ENCODE results near the gene SORBS1. TPM values are rescaled to one million over a fixed set of nuclear protein-coding genes. Genes with fewer than 3 reads are reported as not detected.

Gene SORBS1
- total and polyA plus RNA-seq, 2 of the 13 experiments (the other 11 are each of a cell fraction or from before 2014, with no cell fraction given) = 16.8 to 39.8 TPM

DNA sequence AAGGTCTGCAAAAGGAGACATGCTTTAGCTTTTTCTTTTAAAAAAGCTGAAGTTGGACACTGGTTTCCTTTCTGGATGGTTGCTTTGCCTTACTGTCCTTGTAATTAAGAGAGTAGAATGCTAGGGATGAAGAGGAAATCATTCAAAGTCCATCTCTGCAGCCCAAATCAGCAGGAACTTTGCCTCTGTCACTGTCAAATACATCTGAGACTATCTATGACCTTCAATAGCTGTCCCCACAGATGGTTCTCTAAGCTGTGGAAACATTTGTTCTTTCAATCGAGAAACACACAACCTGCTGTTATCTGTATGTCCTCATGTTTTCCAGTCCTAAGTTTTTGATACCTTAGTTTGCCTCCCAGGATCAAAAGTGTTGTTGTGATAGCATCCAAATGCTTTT, 117.5 kb downstream of the SORBS1 start (continued):
- TF ChIP-seq, protein P1, sequence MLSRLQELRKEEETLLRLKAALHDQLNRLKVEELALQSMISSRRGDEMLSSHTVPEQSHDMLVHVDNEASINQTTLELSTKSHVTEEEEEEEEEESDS (CRISPR knock-in tag; IDR thresholded peaks at IDR 0.05; ENCODE audit: borderline replicate concordance) = no peak
- TF ChIP-seq ZNF737 (CRISPR knock-in tag; IDR thresholded peaks at IDR 0.05; ENCODE audit: borderline replicate concordance) (no peak), ZNF484 (CRISPR knock-in tag; IDR thresholded peaks at IDR 0.05; ENCODE audit: borderline replicate concordance, low read depth) (no peak), ZNF441 (CRISPR knock-in tag; IDR thresholded peaks at IDR 0.05; ENCODE audit: borderline replicate concordance) (no peak), HHEX (CRISPR knock-in tag; IDR thresholded peaks at IDR 0.05) (no peak), CBX5 (CRISPR knock-in tag; IDR thresholded peaks at IDR 0.05; ENCODE audit: borderline replicate concordance) (no peak), EP300 (IDR thresholded peaks at IDR 0.05; ENCODE audit: low read depth in 2 of 2, low read length in 2 of 2) (0 out of 4 replicates have a peak, but pooled peaks of 1 of the 2 experiments have one; percentile 16), EP300 (CRISPR knock-in tag; IDR thresholded peaks at IDR 0.05; ENCODE audit: borderline replicate concordance) (no peak)
- TF ChIP-seq, protein P2, sequence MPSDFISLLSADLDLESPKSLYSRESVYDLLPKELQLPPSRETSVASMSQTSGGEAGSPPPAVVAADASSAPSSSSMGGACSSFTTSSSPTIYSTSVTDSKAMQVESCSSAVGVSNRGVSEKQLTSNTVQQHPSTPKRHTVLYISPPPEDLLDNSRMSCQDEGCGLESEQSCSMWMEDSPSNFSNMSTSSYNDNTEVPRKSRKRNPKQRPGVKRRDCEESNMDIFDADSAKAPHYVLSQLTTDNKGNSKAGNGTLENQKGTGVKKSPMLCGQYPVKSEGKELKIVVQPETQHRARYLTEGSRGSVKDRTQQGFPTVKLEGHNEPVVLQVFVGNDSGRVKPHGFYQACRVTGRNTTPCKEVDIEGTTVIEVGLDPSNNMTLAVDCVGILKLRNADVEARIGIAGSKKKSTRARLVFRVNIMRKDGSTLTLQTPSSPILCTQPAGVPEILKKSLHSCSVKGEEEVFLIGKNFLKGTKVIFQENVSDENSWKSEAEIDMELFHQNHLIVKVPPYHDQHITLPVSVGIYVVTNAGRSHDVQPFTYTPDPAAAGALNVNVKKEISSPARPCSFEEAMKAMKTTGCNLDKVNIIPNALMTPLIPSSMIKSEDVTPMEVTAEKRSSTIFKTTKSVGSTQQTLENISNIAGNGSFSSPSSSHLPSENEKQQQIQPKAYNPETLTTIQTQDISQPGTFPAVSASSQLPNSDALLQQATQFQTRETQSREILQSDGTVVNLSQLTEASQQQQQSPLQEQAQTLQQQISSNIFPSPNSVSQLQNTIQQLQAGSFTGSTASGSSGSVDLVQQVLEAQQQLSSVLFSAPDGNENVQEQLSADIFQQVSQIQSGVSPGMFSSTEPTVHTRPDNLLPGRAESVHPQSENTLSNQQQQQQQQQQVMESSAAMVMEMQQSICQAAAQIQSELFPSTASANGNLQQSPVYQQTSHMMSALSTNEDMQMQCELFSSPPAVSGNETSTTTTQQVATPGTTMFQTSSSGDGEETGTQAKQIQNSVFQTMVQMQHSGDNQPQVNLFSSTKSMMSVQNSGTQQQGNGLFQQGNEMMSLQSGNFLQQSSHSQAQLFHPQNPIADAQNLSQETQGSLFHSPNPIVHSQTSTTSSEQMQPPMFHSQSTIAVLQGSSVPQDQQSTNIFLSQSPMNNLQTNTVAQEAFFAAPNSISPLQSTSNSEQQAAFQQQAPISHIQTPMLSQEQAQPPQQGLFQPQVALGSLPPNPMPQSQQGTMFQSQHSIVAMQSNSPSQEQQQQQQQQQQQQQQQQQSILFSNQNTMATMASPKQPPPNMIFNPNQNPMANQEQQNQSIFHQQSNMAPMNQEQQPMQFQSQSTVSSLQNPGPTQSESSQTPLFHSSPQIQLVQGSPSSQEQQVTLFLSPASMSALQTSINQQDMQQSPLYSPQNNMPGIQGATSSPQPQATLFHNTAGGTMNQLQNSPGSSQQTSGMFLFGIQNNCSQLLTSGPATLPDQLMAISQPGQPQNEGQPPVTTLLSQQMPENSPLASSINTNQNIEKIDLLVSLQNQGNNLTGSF (CRISPR knock-in tag; IDR thresholded peaks at IDR 0.05) = no peak
